ENCODE measurements around the gene GKN1. TPM values are rescaled to one million over a fixed set of nuclear protein-coding genes. Genes with fewer than 3 reads are reported as not detected.

Gene GKN1
- total and polyA plus RNA-seq, 3 donors from 2014 or later, result not detected

DNA sequence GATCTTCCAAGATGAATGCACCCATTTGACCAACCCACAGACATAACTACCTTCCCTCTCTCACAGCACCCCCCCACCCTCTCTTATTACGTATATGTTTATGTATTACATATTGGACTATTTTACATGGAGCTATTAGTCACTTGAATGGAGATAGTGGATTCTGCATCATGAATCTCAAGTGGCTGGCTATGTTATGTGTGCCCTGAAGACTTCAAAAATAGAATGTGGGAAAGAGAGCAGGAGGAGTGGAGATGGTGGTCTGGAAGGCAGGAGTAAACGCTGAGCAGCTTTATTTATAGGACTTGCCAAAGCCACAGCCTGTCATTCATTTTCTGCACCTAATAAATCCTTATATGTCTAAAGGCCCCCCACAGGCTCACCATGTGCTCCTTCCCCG is 43.4 kb downstream of the GKN1 start:
- DNase-seq, result no peak
- peaks cover 18% of the 10 kb centered on the region for H3K4me1 ChIP-seq
- H3K27me3 ChIP-seq, result no peaks in the 10 kb centered on the region
- no peaks in the 10 kb centered on the region for H3K9me3 ChIP-seq
- H3K4me3 ChIP-seq, result no peak overlapping the region
- TF ChIP-seq, protein P1, sequence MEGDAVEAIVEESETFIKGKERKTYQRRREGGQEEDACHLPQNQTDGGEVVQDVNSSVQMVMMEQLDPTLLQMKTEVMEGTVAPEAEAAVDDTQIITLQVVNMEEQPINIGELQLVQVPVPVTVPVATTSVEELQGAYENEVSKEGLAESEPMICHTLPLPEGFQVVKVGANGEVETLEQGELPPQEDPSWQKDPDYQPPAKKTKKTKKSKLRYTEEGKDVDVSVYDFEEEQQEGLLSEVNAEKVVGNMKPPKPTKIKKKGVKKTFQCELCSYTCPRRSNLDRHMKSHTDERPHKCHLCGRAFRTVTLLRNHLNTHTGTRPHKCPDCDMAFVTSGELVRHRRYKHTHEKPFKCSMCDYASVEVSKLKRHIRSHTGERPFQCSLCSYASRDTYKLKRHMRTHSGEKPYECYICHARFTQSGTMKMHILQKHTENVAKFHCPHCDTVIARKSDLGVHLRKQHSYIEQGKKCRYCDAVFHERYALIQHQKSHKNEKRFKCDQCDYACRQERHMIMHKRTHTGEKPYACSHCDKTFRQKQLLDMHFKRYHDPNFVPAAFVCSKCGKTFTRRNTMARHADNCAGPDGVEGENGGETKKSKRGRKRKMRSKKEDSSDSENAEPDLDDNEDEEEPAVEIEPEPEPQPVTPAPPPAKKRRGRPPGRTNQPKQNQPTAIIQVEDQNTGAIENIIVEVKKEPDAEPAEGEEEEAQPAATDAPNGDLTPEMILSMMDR (IDR thresholded peaks at IDR 0.05), result no peak
- no peak for TF ChIP-seq POLR2A (IDR thresholded peaks at IDR 0.05)
- no peaks in the 10 kb centered on the region for H3K36me3 ChIP-seq (ENCODE audit: low read depth, missing control alignments)
- no peak overlapping the region for H3K27ac ChIP-seq
- intact Hi-C loops (cut with DNase I; ENCODE audit: low total_unique reads), result no loop called here
- 76% methylated on average over 3 of the region's 3 CpGs for WGBS, 2 donors

DNA sequence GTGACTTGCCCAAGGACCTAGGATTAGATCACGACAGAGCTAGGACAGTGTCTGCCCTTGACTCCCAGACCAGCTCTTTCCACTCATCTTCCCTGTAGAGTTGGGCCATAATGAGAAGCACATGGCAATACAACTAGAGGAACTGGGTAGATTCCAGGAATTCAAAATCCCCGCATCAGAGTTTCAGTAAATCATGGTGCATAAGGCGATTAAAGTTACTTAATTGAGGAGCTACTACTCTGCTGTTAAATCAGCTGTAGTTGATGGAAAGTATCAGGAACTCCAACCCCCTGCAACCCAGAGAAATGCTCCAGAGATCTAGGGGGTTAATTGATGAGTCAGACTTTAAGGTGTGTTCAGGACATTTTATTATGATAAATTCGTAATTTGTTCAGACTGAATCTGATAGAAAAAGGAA is 44.3 kb downstream of the GKN1 start:
- Histone ChIP-seq H3K27me3 (no peaks in the 10 kb centered on the region), H3K36me3 (ENCODE audit: low read depth, missing control alignments) (no peaks in the 10 kb centered on the region), H3K4me3 (no peak overlapping the region), H3K9me3 (no peaks in the 10 kb centered on the region), H3K27ac (no peak overlapping the region), H3K4me1 (peaks cover 18% of the 10 kb centered on the region)
- TF ChIP-seq, protein P1 (IDR thresholded peaks at IDR 0.05), result no peak
- intact Hi-C loops (cut with DNase I; ENCODE audit: low total_unique reads), result no loop called here
- WGBS, 2 donors, result 71 to 75% methylated on average over 4 of the region's 4 CpGs
- no peak for DNase-seq

DNA sequence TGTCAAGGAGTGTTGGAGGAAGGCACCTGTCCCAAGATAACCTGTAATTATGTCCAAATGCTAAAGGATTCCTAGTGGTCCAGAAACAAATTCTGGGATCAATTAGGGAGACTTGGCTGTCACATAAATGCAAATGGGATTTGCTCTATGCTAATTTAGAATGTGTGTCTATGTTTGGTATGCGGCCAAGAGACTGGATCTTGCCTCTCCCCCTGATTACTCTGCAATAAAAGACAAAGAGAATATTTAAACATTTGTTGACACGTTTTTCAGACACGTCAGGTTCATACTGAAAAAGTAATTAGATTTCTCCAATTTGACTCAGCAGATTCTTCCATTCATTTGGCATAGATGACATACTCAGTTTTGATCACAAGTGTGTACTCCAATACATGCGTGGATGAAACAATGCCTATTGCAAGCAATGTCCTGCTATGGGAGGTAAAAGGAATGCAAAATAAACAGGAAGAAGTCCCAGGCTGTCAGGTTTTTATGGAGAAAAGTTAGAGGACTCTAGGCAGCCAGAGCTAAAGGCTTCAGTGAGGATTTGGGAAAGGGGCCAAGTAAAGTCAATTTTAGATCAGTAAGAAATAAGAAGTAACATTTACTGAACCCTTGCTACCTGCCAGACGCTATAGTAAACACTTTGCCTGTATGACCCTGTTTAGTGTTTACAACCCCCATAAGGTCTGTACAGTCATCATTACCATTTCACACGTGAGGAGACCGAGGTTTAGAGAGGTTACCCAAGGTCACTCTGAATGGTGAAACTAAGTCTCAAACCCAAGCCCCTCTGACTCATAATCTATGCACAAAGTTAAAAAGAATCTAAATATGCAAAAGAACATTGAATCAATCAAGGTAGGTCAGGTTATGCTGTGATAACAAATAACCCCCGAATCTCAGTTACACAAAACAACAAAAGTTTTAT is 46.3 kb downstream of the GKN1 start:
- WGBS, 2 donors, result 57 to 68% methylated on average over 8 of the region's 8 CpGs
- H3K36me3 ChIP-seq (ENCODE audit: low read depth, missing control alignments), result no peaks in the 10 kb centered on the region
- intact Hi-C loops (cut with DNase I; ENCODE audit: low total_unique reads), result no loop called here
- peaks cover 18% of the 10 kb centered on the region for H3K4me1 ChIP-seq
- H3K27me3 ChIP-seq, result no peaks in the 10 kb centered on the region
- no peaks in the 10 kb centered on the region for H3K9me3 ChIP-seq
- TF ChIP-seq, protein P1 (IDR thresholded peaks at IDR 0.05), result no peak
- TF ChIP-seq POLR2A (IDR thresholded peaks at IDR 0.05), result no peak
- DNase-seq, result no peak
- H3K27ac ChIP-seq, result no peak overlapping the region
- no peak overlapping the region for H3K4me3 ChIP-seq

DNA sequence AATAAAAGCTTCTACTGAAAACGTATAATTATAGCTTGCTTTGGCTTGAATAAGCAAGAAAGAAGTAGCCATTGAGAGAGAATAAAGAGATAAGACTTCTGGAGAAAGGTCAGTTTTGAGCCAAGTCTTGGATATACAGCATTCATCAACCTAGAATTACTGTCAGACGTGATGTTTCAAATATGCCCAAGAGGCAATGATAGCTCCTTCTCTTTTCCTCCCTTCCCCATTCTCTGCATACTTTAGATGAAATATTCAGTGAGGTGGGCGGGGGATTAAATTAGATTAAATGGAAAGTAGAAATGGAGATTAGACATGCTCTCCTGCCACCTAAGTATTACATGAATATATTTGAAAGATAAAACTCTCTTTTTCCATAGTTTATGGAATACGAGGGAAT is 47.3 kb downstream of the GKN1 start:
- TF ChIP-seq POLR2A (IDR thresholded peaks at IDR 0.05), result no peak
- TF ChIP-seq, protein P1 (IDR thresholded peaks at IDR 0.05), result no peak
- H3K9me3 ChIP-seq, result no peaks in the 10 kb centered on the region
- H3K27ac ChIP-seq, result no peak overlapping the region
- no peak overlapping the region for H3K4me3 ChIP-seq
- no peaks in the 10 kb centered on the region for H3K27me3 ChIP-seq
- no peak for DNase-seq
- H3K36me3 ChIP-seq (ENCODE audit: low read depth, missing control alignments), result no peaks in the 10 kb centered on the region
- peaks cover 17% of the 10 kb centered on the region for H3K4me1 ChIP-seq
- intact Hi-C loops (cut with DNase I; ENCODE audit: low total_unique reads), result no loop called here
- WGBS, 2 donors, result 71 to 82% methylated on average over 4 of the region's 4 CpGs

DNA sequence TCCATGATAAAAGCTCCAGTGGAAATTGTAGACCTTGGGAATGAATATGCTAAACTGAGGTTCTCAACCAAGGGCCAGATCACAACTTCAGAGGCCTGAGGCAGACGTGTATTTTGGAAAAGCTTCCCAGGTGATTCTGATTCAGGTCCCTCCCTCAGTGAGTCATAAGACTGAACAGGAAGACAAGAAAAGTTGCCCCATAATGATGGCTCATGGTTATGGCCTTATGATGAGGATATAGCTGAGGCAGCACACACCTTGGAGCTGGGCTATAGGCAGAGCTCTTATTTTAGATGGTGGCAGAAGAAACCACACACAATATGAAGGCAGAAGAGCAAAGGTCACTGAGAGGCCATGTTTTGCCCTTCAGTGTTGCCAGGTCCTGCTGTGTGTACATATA is 48.1 kb downstream of the GKN1 start:
- H3K4me1 ChIP-seq, result peaks cover 9% of the 10 kb centered on the region
- no peak overlapping the region for H3K27ac ChIP-seq
- WGBS, 2 donors, result 92 to 96% methylated on average over 1 of the region's 1 CpG
- H3K27me3 ChIP-seq, result no peaks in the 10 kb centered on the region
- no peaks in the 10 kb centered on the region for H3K9me3 ChIP-seq
- DNase-seq, result no peak
- no peak overlapping the region for H3K4me3 ChIP-seq
- TF ChIP-seq, protein P1 (IDR thresholded peaks at IDR 0.05), result no peak
- TF ChIP-seq POLR2A (IDR thresholded peaks at IDR 0.05), result no peak
- no peaks in the 10 kb centered on the region for H3K36me3 ChIP-seq (ENCODE audit: low read depth, missing control alignments)
- intact Hi-C loops (cut with DNase I; ENCODE audit: low total_unique reads), result no loop called here
